IPS DF 6.9 (cell line): ENCODE measurements around the gene CACTIN.
"Not testable (repeated sequence)": the region's sequence is repeated elsewhere in the genome, so short reads cannot be mapped to it uniquely, and the experiment has no call there.

ENCODE experiments used
- DNase-seq: peaks from one replicate; pipeline ENCODE4 v3.0.0-alpha.2; 2013; ENCODE audit warnings: low read depth, low spot score
- H3K27ac ChIP-seq: one replicate; pipeline ENCODE4 v1.5.1; 2013; ENCODE audit warnings: low read length, control low read depth
- H3K27me3 ChIP-seq: 2 replicates; pipeline ENCODE4 v1.6.1; 2013; ENCODE audit warnings: mild to moderate bottlenecking, low read length; ENCODE audit not compliant: control insufficient read depth, insufficient read depth
- H3K36me3 ChIP-seq: 2 replicates; pipeline ENCODE4 v1.6.1; 2013; ENCODE audit warnings: low read length; ENCODE audit not compliant: control insufficient read depth, insufficient read depth
- H3K4me1 ChIP-seq: 2 replicates; pipeline ENCODE4 v1.6.1; 2013; ENCODE audit warnings: low read length; ENCODE audit not compliant: control insufficient read depth, insufficient read depth
- H3K4me3 ChIP-seq: 2 replicates; pipeline ENCODE4 v1.5.1; 2013; ENCODE audit warnings: mild to moderate bottlenecking, low read length
- H3K9me3 ChIP-seq: 2 replicates; pipeline ENCODE4 v1.6.1; 2013; ENCODE audit warnings: low read length, inconsistent platforms; ENCODE audit not compliant: control insufficient read depth, insufficient read depth
- WGBS: extraction: QIAGEN DNeasy Blood & Tissue Kit; methylation state at CpG from one replicate; pipeline ENCODE4 v1.1.7; 2013; ENCODE audit warnings: mixed read lengths, missing lambda C conversion rate; ENCODE audit not compliant: insufficient read length, insufficient coverage; 5-methylcytosine and 5-hydroxymethylcytosine counted together

The CACTIN gene

DNA sequence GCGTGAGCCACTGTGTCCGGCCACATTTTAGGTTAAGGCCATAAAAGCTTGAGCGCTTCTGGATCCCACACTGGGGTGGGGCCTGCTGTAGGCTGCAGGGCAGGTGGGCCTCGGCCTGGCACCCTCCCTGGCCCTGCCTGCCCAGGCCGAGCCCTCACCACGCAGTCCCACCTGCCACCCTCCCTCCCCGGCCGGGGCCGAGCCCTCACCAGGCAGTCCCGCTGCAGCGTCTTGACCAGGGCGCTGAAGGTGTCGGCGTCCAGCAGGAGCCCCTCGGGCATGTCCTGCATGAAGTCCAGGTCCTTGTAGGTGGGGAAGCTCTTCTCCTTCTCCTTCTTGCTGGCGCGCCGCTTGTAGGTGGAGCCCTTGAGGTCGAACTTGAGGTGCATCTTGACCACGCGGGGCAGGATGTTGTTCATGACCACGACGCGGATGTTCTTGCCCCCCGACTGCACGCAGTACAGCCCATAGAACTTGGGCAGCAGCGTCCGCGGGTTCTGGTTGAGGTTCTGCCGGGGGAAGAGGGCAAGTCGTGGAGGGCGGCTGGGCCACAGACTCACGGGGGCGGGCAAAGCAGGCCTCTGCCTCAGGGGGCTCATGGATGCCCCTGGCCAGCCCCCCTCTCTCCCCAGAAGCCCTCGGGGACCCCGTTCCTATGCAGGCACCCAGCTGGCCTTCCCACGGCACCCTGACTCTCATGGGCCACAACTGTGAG, 26.6 kb upstream of the CACTIN start:
- H3K27ac ChIP-seq: no peak overlapping the region
- H3K36me3 ChIP-seq: peaks cover 28% of the 10 kb centered on the region

DNA sequence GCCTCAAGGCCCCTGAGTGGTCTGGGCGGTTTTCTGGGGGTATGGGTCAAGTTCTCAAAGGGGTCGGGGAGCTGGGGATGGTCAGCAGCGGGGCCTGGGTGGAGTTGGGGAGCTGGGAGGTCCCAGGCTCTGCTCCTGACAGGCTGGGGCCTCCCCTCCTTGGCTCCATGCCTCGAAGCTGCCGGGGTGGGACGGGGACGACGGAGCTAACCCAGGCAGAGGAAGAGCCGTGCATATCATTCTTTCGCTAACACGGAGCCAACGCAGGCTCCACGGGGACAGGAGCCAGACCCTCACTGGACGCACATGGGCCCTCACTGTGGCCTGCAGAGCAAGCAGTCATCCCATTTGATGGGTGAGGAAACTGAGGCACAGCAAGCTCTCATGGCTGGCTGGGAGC, 25.8 kb upstream of the CACTIN start:
- Histone ChIP-seq H3K4me1 (no peaks in the 10 kb centered on the region), H3K9me3 (no peaks in the 10 kb centered on the region), H3K4me3 (no peak overlapping the region; the same call in 1 of the 2 replicates), H3K36me3 (peaks cover 28% of the 10 kb centered on the region), H3K27me3 (no peaks in the 10 kb centered on the region), H3K27ac (no peak overlapping the region)
- WGBS: no CpG with 5 or more reads among the region's 14 CpGs
- DNase-seq: no peak

More for the DNA sequence above, 26.6 kb upstream of the CACTIN start:
- WGBS: no CpG with 5 or more reads among the region's 37 CpGs
- no peaks in the 10 kb centered on the region for H3K27me3 ChIP-seq
- no peak for DNase-seq
- H3K4me3 ChIP-seq: no peak overlapping the region
- H3K9me3 ChIP-seq: no peaks in the 10 kb centered on the region
- H3K4me1 ChIP-seq: no peaks in the 10 kb centered on the region

DNA sequence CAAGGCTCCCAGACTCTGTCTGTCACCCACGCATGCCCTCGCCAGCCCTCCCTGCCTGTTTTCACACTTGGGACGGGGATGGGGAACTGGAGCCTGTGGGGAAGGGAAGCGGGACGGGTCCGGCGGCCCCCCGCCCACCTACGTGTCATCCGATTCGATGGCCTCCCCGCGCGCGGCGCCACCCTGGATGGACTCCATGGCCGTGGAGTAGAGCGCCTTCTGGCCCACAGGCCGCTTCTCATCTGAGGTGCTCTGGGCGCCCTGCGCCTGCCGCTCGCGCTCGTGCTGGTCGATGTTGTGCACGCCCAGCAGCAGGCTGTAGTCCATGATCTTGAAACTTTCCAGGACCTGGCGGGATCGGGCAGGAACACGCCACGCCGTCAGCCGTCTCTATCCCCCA, 25.1 kb upstream of the CACTIN start:
- Histone ChIP-seq H3K36me3 (peaks cover 24% of the 10 kb centered on the region), H3K4me1 (no peaks in the 10 kb centered on the region), H3K9me3 (no peaks in the 10 kb centered on the region), H3K4me3 (no peak overlapping the region), H3K27me3 (no peaks in the 10 kb centered on the region), H3K27ac (no peak overlapping the region)
- no peak for DNase-seq
- no CpG with 5 or more reads among the region's 33 CpGs for WGBS

DNA sequence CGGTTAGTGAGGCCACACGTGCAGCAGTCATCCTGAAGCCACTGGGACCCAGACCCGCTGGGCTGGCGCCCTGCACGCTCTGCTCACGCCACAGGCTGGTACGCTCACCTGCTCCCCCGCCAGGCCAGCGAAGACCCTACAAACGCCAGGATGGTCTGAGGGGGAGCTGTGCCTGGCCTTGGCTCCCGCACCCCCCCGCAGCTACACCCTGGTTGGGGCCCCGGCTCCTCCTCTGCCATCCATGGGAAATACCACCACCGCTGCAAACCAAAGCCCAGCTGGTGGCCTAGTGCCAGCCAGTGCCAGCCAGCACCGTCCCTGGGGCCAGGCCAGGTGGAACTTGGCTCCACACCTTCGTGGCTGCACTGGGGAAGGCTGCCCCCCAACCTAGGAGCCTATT, 23.3 kb upstream of the CACTIN start:
- H3K4me3 ChIP-seq: no peak overlapping the region
- no peak for DNase-seq
- no peaks in the 10 kb centered on the region for H3K4me1 ChIP-seq
- H3K27me3 ChIP-seq: no peaks in the 10 kb centered on the region
- H3K36me3 ChIP-seq: peaks cover 22% of the 10 kb centered on the region
- no peaks in the 10 kb centered on the region for H3K9me3 ChIP-seq
- H3K27ac ChIP-seq: no peak overlapping the region
- no CpG with 5 or more reads among the region's 16 CpGs for WGBS

DNA sequence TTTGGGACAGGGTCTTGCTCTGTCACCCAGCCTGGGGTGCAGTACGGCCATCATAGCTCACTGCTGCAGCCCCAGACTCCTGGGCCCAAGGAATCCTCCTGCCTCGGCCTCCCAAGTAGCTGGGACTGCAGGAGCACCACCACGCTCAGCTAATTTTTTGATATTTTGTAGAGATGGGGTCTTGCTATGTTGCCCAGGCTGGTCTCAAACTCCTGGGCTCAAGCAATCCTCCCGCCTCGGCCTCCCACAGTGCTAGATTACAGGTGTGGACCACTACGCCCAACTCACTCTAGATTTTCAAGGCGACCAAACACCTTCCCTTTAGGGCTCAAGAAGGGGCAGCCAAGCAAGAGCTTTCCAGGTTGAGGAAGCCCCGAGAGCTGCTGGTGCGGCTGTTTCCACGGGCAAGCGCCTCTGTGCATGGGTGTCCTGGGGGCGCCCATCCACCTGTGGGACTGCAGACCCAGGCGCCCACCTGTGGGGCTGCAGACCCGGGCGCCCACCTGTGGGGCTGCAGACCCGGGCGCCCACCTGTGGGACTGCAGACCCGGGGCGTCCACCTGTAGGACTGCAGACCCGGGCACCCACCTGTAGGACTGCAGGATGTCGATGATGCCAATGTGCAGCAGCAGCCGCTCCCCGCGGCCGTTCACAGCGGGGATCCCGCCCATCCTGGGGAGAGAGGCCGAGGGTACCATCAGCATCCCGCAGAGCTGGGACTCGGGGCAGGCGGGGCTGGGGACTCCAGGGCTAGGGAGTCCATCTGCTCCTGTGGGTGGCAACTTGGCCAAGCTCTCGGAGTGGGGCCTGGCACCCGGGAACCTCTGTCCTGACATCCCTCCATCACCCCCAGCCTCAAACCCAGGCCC, 21.7 kb upstream of the CACTIN start:
- no CpG with 5 or more reads among the region's 33 CpGs for WGBS
- H3K36me3 ChIP-seq: peaks cover 22% of the 10 kb centered on the region
- H3K27ac ChIP-seq: no peak overlapping the region
- H3K27me3 ChIP-seq: no peaks in the 10 kb centered on the region
- DNase-seq: no peak
- H3K4me3 ChIP-seq: no peak overlapping the region
- H3K4me1 ChIP-seq: no peaks in the 10 kb centered on the region
- no peaks in the 10 kb centered on the region for H3K9me3 ChIP-seq

DNA sequence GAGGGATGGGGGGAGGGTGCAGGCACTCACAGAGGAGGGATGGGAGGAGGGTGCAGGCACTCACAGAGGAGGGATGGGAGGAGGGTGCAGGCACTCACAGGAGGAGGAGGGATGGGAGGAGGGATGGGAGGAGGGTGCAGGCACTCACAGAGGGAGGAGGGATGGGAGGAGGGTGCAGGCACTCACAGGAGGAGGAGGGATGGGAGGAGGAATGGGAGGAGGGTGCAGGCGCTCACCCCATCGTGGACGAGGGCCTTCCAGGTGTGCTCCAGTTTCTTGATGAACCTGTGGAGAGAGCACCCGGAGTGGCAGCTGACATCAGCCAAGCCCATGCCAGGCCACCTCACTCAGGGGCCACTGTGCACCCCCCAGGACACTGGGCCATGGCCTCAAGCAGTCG, 20.5 kb upstream of the CACTIN start:
- H3K9me3 ChIP-seq, H3K4me3 ChIP-seq, DNase-seq, H3K4me1 ChIP-seq, H3K27ac ChIP-seq, H3K27me3 ChIP-seq: not testable (repeated sequence)
- no CpG with 5 or more reads among the region's 5 CpGs for WGBS
- peaks cover 16% of the 10 kb centered on the region for H3K36me3 ChIP-seq

DNA sequence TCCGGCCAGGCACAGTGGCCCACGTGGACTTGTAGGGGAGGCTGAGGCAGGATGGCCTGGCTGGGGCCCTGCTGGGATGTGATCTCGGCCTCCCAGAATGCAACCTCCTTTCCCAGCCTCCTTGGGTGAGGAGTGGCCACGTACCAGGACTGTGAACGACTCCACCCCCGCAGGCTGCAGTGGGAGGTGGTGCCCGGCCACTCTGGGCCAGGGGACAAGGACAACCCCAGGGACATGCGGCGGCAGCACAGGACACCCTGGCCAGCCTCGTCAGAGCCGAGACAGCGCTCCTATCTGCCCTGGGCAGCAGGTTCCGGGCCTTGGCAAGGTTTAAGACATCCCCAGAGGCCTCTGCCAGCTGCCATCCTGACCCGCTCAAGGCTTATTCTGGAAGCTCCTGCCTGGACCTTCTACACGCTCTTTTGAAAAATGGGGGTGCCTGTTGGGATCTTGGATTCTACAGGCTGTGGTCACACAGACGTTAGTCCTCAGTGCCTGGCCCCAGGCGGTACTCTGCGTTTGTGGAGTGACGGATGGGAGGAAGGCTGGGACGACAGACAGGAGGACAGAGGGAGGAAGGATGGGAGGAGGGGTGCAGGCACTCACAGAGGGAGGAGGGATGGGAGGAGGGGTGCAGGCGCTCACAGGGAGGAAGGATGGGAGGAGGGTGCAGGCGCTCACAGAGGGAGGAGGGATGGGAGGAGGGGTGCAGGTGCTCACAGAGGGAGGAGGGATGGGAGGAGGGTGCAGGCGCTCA, 19.9 kb upstream of the CACTIN start:
- H3K36me3 ChIP-seq: peaks cover 12% of the 10 kb centered on the region
- H3K9me3 ChIP-seq: no peaks in the 10 kb centered on the region
- no CpG with 5 or more reads among the region's 23 CpGs for WGBS
- H3K27ac ChIP-seq: no peak overlapping the region
- no peak overlapping the region for H3K4me3 ChIP-seq
- DNase-seq: no peak
- H3K4me1 ChIP-seq: no peaks in the 10 kb centered on the region
- H3K27me3 ChIP-seq: no peaks in the 10 kb centered on the region

DNA sequence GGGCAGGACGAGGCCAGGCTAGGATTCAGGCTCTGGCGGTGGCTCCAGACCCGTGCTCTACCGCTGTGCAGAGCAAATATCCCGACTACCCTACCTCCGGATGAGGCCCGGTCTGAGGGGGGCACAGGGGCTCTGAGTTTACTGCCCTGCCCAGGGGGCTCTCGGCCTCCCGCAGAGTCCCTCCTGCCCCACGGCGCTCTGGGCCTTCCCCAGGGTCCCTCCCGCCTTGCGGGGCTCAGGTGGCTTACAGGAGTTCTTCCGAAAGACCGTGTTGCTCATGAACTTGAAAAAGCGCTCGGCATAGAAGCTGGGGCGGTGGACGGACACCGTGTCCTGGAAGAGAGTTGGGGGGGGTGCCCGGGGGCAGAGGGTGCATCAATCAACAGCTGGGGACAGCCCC, 19.1 kb upstream of the CACTIN start:
- Histone ChIP-seq H3K27ac (no peak overlapping the region), H3K27me3 (no peaks in the 10 kb centered on the region), H3K4me3 (no peak overlapping the region), H3K9me3 (no peaks in the 10 kb centered on the region), H3K4me1 (no peaks in the 10 kb centered on the region), H3K36me3 (peaks cover 11% of the 10 kb centered on the region; the same call in 1 of the 2 replicates)
- no peak for DNase-seq
- WGBS: no CpG with 5 or more reads among the region's 21 CpGs

DNA sequence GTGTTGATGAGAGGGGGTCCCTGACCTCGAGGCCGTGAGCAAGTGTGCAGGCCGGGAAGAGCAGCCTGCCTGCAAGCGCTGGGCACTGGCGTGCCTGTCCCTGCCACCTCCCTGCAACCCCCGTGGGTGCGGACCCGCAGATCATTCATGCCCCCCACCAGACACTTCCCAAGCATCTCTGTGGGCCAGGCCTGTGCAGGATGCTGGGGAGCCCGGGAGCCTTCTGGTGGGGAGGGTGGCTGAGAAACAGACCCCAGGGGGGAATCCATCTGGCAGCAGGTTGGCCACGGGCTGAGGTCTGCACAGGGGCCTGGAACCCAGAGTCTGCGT, 18.4 kb upstream of the CACTIN start:
- Histone ChIP-seq H3K4me3 (no peak overlapping the region), H3K36me3 (peaks cover 11% of the 10 kb centered on the region; the same call in 1 of the 2 replicates), H3K27me3 (no peaks in the 10 kb centered on the region), H3K4me1 (no peaks in the 10 kb centered on the region), H3K9me3 (no peaks in the 10 kb centered on the region), H3K27ac (no peak overlapping the region)
- DNase-seq: no peak
- no CpG with 5 or more reads among the region's 11 CpGs for WGBS

DNA sequence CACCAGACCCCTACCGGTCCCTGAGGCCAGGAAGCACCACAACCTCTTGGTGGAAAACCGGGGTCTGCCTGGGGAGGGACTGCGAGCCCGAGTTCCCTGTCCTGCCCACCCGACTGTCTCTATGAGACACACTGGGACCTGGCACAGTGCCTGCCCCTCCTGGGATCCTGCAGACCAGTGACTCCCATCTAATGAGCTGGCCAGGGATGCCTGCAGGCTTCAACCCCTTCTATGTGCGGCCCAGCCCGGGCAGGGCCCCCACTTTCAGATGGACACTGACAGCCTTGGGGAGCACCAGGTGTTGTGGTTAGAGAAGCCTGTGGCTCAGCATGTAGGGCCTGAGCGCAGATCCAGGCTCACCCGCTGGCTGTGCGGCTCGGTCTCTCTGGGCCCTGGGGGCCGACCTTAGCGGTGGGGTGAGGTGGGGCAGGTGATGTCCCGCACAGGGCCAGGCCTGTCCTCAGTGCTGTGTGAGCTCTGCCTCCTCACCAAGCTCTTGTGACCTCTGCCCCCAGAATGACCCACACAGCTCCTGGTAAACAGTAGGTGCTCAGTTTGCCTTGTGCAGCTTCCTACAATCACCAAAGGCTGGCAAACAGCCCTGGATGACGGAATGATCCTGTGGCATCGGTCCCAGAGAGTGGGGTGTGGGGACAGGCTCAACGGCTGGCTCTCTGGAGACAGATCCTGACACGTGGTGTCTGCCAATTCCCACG, 17.9 kb upstream of the CACTIN start:
- Histone ChIP-seq H3K36me3 (peaks cover 14% of the 10 kb centered on the region), H3K9me3 (no peaks in the 10 kb centered on the region), H3K4me1 (no peaks in the 10 kb centered on the region), H3K27ac (no peak overlapping the region), H3K4me3 (no peak overlapping the region), H3K27me3 (no peaks in the 10 kb centered on the region)
- WGBS: no CpG with 5 or more reads among the region's 19 CpGs
- no peak for DNase-seq
